Progenitor cell of endocrine pancreas (in vitro differentiated cells): Measurements from ENCODE around the gene MEIKIN. TPM values are rescaled to one million over a fixed set of nuclear protein-coding genes. Genes with fewer than 3 reads are reported as not detected.

ENCODE experiments used
- DNase-seq: peaks from one replicate; pipeline ENCODE4 v3.0.0; 2021; ENCODE audit warnings: low spot score; ENCODE audit not compliant: unreplicated experiment
- H3K27ac Mint-ChIP-seq: 2 replicates; pipeline ENCODE4 v1.8.0; 2021; ENCODE audit warnings: mild to moderate bottlenecking, moderate library complexity, mixed read lengths
- H3K27me3 Mint-ChIP-seq: 2 replicates; pipeline ENCODE4 v1.8.0; 2021; ENCODE audit warnings: mixed read lengths
- H3K36me3 Mint-ChIP-seq: 2 replicates; pipeline ENCODE4 v1.8.0; 2022; ENCODE audit warnings: mixed read lengths; ENCODE audit not compliant: insufficient read depth
- H3K4me1 Mint-ChIP-seq: 2 replicates; pipeline ENCODE4 v1.8.0; 2021; ENCODE audit warnings: low read depth, mixed read lengths
- H3K4me3 Mint-ChIP-seq: 2 replicates; pipeline ENCODE4 v1.8.0; 2021; ENCODE audit warnings: low read depth, mild to moderate bottlenecking, moderate library complexity, mixed read lengths
- H3K9me3 Mint-ChIP-seq: 2 replicates; pipeline ENCODE4 v1.8.0; 2021; ENCODE audit warnings: low read depth, mixed read lengths
- total RNA-seq: library from RNA; stranded (reverse); gene quantifications from 2 replicates; pipeline ENCODE4 v1.2.1, GENCODE V29; 2021
- TF ChIP-seq, protein P1 (sequence below): fragments of 200-600 bp; sonication (generic); IDR thresholded peaks from one replicate; pipeline ENCODE4 v1.5.0; 2021; ENCODE audit warnings: antibody characterized with exemption, mild to moderate bottlenecking; ENCODE audit not compliant: unreplicated experiment

The MEIKIN gene
- total RNA-seq, 1 donor from 2014 or later: not detected

DNA sequence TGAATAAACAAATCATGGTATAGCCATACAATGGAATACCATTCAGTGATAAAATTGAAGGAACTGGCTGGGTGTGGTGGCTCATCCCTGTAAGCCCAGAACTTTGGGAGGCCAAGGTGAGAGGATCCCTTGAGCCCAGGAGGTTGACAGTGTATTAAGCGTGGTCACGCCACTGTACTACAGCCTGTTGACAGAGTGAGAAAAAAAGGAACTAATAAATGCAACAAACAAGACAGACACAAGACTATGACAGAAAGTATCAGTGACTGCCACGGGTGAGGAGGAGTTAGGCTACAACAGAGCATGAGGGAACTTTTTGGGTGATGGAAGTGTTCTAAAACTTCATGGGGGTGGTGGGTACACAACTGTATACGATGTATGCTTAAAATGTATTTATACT is 150.9 kb downstream of the MEIKIN start:
- Mint-ChIP-seq H3K4me1 (peaks cover 16% of the 10 kb centered on the region), H3K27me3 (no peaks in the 10 kb centered on the region), H3K9me3 (peaks cover 2% of the 10 kb centered on the region), H3K27ac (no peak overlapping the region), H3K4me3 (peak overlapping the region; percentile 51), H3K36me3 (peaks cover 4% of the 10 kb centered on the region)
- TF ChIP-seq, protein P1, sequence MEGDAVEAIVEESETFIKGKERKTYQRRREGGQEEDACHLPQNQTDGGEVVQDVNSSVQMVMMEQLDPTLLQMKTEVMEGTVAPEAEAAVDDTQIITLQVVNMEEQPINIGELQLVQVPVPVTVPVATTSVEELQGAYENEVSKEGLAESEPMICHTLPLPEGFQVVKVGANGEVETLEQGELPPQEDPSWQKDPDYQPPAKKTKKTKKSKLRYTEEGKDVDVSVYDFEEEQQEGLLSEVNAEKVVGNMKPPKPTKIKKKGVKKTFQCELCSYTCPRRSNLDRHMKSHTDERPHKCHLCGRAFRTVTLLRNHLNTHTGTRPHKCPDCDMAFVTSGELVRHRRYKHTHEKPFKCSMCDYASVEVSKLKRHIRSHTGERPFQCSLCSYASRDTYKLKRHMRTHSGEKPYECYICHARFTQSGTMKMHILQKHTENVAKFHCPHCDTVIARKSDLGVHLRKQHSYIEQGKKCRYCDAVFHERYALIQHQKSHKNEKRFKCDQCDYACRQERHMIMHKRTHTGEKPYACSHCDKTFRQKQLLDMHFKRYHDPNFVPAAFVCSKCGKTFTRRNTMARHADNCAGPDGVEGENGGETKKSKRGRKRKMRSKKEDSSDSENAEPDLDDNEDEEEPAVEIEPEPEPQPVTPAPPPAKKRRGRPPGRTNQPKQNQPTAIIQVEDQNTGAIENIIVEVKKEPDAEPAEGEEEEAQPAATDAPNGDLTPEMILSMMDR: no peak
- no peak for DNase-seq

DNA sequence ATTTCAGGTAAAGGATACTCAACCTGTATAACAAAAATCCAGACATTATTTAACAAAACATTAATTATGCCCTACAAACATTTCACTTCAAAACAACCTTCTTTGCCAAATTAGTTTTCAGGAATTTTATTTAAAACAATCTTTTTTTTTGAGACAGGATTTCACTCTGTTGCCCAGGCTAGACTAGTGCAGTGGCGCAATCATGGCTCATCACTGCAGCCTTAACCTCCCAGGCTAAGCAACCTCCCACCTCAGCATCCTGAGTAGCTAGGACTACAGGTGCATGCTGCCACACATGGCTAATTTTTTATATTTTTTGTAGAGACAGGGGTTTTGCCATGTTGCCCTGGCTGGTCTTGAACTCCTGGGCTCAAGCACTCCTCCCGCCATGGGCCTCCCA is 152.6 kb downstream of the MEIKIN start:
- no peak for DNase-seq
- Mint-ChIP-seq H3K4me1 (peaks cover 18% of the 10 kb centered on the region), H3K4me3 (no peak overlapping the region), H3K9me3 (peaks cover 5% of the 10 kb centered on the region), H3K27ac (no peak overlapping the region), H3K27me3 (no peaks in the 10 kb centered on the region), H3K36me3 (peaks cover 8% of the 10 kb centered on the region)
- TF ChIP-seq, protein P1: no peak

DNA sequence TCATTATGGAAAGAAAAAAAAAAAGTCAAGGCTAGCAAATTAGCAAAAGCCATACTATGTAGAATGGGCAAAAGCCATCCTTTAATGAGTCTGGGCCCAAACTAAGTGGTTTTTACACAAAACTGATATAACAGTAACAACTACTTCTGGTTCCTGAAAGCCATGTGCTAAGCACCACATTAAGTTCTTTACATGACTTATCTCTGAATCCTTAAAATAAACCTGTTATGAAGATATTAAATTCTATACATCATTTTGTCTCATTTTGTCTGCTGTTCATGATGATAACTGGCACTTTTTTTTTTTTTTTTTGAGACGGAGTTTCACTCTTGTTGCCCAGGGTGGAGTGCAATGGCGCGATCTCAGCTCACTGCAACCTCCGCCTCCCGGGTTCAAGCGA is 153.6 kb downstream of the MEIKIN start:
- H3K36me3 Mint-ChIP-seq: peaks cover 10% of the 10 kb centered on the region
- H3K27me3 Mint-ChIP-seq: no peaks in the 10 kb centered on the region
- no peak overlapping the region for H3K27ac Mint-ChIP-seq
- peaks cover 7% of the 10 kb centered on the region for H3K9me3 Mint-ChIP-seq
- DNase-seq: no peak
- TF ChIP-seq, protein P1: no peak
- no peak overlapping the region for H3K4me3 Mint-ChIP-seq
- peaks cover 22% of the 10 kb centered on the region for H3K4me1 Mint-ChIP-seq

DNA sequence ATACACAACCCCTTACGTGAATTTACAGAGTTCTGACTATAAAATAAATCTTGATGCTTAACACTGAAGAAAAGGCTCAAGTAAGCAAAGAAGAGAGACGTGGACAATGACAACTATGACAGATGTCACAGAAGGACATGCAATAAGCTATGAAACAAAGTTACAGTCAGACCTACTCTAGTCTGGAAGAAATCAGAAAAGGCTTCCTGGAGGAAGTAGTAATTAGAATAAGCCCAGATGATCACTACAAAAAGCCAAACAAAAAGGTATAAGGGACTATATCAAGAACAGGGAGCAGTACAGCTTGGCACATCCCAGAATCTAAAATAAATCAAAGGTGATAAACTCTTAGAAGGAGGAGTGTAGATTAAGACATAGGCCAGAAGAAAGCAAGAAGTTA is 154.9 kb downstream of the MEIKIN start:
- Mint-ChIP-seq H3K4me1 (peaks cover 17% of the 10 kb centered on the region), H3K27ac (no peak overlapping the region), H3K9me3 (peaks cover 7% of the 10 kb centered on the region), H3K4me3 (no peak overlapping the region), H3K36me3 (peaks cover 10% of the 10 kb centered on the region), H3K27me3 (no peaks in the 10 kb centered on the region)
- no peak for DNase-seq
- TF ChIP-seq, protein P1: no peak

DNA sequence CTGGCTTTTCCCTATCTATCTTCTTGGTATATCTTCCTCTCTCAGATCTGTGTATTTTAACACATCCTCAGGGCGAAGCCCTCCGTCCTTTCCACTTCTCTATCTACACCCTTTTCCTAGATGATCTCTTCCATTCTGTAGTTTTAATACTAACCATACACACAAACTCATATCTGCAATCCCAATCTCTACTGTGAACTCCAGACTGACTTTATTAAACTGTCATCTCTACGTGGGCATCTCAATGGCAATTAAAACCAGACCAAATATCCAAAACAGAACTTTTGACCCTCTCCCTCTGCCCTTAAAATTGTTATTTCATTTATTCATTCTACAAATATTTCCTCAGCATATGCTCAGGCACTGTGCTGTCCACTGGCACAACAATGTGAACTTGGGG is 155.7 kb downstream of the MEIKIN start:
- TF ChIP-seq, protein P1: no peak
- Mint-ChIP-seq H3K4me3 (no peak overlapping the region), H3K27ac (no peak overlapping the region), H3K9me3 (peaks cover 7% of the 10 kb centered on the region), H3K4me1 (peaks cover 11% of the 10 kb centered on the region), H3K36me3 (peaks cover 10% of the 10 kb centered on the region), H3K27me3 (no peaks in the 10 kb centered on the region)
- no peak for DNase-seq
